HG03439 (cell line): ENCODE data around the gene STXBP6.
"Not testable (repeated sequence)": the region's sequence is repeated elsewhere in the genome, so short reads cannot be mapped to it uniquely, and the experiment has no call there.

Experiments used
- ATAC-seq: cut with Tn5 transposase; IDR thresholded peaks from one replicate; pipeline ENCODE4 v1.9.1; 2021; ENCODE audit warnings: mild to moderate bottlenecking, moderate library complexity; ENCODE audit not compliant: unreplicated experiment

The STXBP6 gene

GRCh38 chr14:24813089-24813815 lies 236.7 kb downstream of the STXBP6 start:
- ATAC-seq = no peak

- ATAC-seq = no peak
Measured at GRCh38 chr14:24809135-24809534, 240.8 kb downstream of the STXBP6 start.

GRCh38 chr14:24808412-24808811 lies 241.5 kb downstream of the STXBP6 start:
- no peak for ATAC-seq

- peak; percentile 49 for ATAC-seq
Measured at GRCh38 chr14:24806061-24806678, 243.8 kb downstream of the STXBP6 start.

GRCh38 chr14:24804552-24805212 lies 245.3 kb downstream of the STXBP6 start:
- ATAC-seq = no peak

- ATAC-seq = no peak
Measured at GRCh38 chr14:24803933-24804494, 245.9 kb downstream of the STXBP6 start.

GRCh38 chr14:24803426-24803825 lies 246.5 kb downstream of the STXBP6 start:
- not testable (repeated sequence) for ATAC-seq

- no peak for ATAC-seq
Measured at GRCh38 chr14:24802236-24802635, 247.7 kb downstream of the STXBP6 start.

GRCh38 chr14:24801024-24801423 lies 248.9 kb downstream of the STXBP6 start:
- no peak for ATAC-seq

- ATAC-seq = no peak
Measured at GRCh38 chr14:24798911-24799462, 251.0 kb downstream of the STXBP6 start.

- no peak for ATAC-seq
Measured at GRCh38 chr14:24795406-24795805, 254.5 kb downstream of the STXBP6 start.

- no peak for ATAC-seq
Measured at GRCh38 chr14:24794644-24795305, 255.2 kb downstream of the STXBP6 start.

GRCh38 chr14:24790196-24790595 lies 259.8 kb downstream of the STXBP6 start:
- no peak for ATAC-seq

GRCh38 chr14:24789378-24789884 lies 260.5 kb downstream of the STXBP6 start:
- ATAC-seq = no peak

GRCh38 chr14:24785698-24786097 lies 264.2 kb downstream of the STXBP6 start:
- ATAC-seq = no peak

- ATAC-seq = no peak
Measured at GRCh38 chr14:24784981-24785380, 265.0 kb downstream of the STXBP6 start.

GRCh38 chr14:24783791-24784190 lies 266.2 kb downstream of the STXBP6 start:
- ATAC-seq = no peak

GRCh38 chr14:24780281-24780680 lies 269.7 kb downstream of the STXBP6 start:
- no peak for ATAC-seq

GRCh38 chr14:24777678-24778077 lies 272.3 kb downstream of the STXBP6 start:
- no peak for ATAC-seq

GRCh38 chr14:24775950-24776349 lies 274.0 kb downstream of the STXBP6 start:
- no peak for ATAC-seq
